K562 (cell line): Measurements from ENCODE around the gene ARHGEF10L. TPM values are rescaled to one million over a fixed set of nuclear protein-coding genes. Genes with fewer than 3 reads are reported as not detected.

Experiments used
- ATAC-seq: fragments of 200-7000 bp; cut with Tn5 transposase; 3 replicates; pipeline ENCODE4 v1.9.1; 2020; ENCODE audit warnings: moderate library complexity
- BruUV-seq: library from RNA; stranded (reverse); fragments of 400-500 nt; replicated peaks from 2 replicates; lab custom pipeline; 2021; lab: Mats Ljungman, UMichigan
- CTCF ChIA-PET: fragments of 300-600 bp; formaldehyde crosslinking; extraction: SDS; loops from one replicate; lab custom pipeline; 2021; ENCODE audit warnings: low intra/inter-chr PET ratio; lab: Yijun Ruan, JAX
- POLR2A ChIA-PET: fragments of 300-600, 350-650 bp; sonication (Branson Sonifier 250); formaldehyde crosslinking; extraction: SDS; loops from one replicate; lab custom pipeline; 2021; ENCODE audit warnings: antibody characterized with exemption, inconsistent platforms; lab: Yijun Ruan, JAX
- DNase-seq, 4 experiments: peaks; one replicate each; pipeline versions ENCODE4 v3.0.0 to v3.0.0-alpha.2; 2011 to 2018; ENCODE audit warnings: low spot score in 3 of 4, mixed read lengths in 3 of 4; ENCODE audit errors: extremely low read depth in 1 of 4
- FAIRE-seq: peaks from 2 replicates; lab custom pipeline; 2011; peaks lifted over from hg19 to GRCh38; lab: Jason Lieb, UNC
- H2AFZ ChIP-seq: 2 replicates; pipeline ENCODE4 v1.6.0; 2011; ENCODE audit warnings: low read depth, low read length, control low read depth, inconsistent platforms
- H3K27ac ChIP-seq: fragments of 200-600 bp; 3 replicates; pipeline ENCODE4 v1.8.0; 2011; ENCODE audit warnings: low read depth, mild to moderate bottlenecking, control low read depth, inconsistent platforms, low read length, moderate library complexity, mixed read lengths; ENCODE audit errors: extremely low read depth
- H3K27me3 ChIP-seq, 2 experiments: fragments of 300-600 bp in 1 of 2; 2 replicates in 1 of 2; 3 replicates in 1 of 2; pipeline versions ENCODE4 v1.6.0 to v1.8.0; 2011; ENCODE audit warnings: inconsistent platforms in 2 of 2, low read length in 2 of 2, mild to moderate bottlenecking in 1 of 2, mixed read lengths in 1 of 2, moderate library complexity in 1 of 2; ENCODE audit not compliant: control insufficient read depth in 2 of 2, insufficient read depth in 2 of 2
- H3K36me3 ChIP-seq: fragments of 300-600 bp; 3 replicates; pipeline ENCODE4 v1.8.0; 2011; ENCODE audit warnings: mild to moderate bottlenecking, low read length, inconsistent platforms; ENCODE audit not compliant: control insufficient read depth, insufficient read depth
- H3K4me1 ChIP-seq, 2 experiments: fragments of 200-600 bp in 1 of 2; replicated peaks in 1 of 2; 2 replicates in 1 of 2; 3 replicates in 1 of 2; pipeline versions ENCODE4 v1.5.1 to v1.8.0; 2011; ENCODE audit warnings: inconsistent platforms in 2 of 2, low read length in 2 of 2, mild to moderate bottlenecking in 1 of 2, mixed read lengths in 1 of 2, moderate library complexity in 1 of 2; ENCODE audit not compliant: control insufficient read depth in 2 of 2, insufficient read depth in 2 of 2
- H3K4me2 ChIP-seq: 2 replicates; pipeline ENCODE4 v1.6.1; 2011; ENCODE audit warnings: low read length, control low read depth, inconsistent platforms, mixed read lengths; ENCODE audit not compliant: insufficient read depth
- H3K4me3 ChIP-seq: fragments of 200-600 bp; sonication (generic), shearing (Covaris generic); 2 replicates; pipeline ENCODE4 v1.5.1; 2016; ENCODE audit warnings: control low read depth, inconsistent platforms
- H3K79me2 ChIP-seq: fragments of 200-600 bp; 3 replicates; pipeline ENCODE4 v1.8.0; 2011; ENCODE audit warnings: low read length, inconsistent platforms; ENCODE audit not compliant: control insufficient read depth, insufficient read depth
- H3K9ac ChIP-seq, 2 experiments: 2 replicates each; pipeline versions ENCODE4 v1.6.0 to v1.6.1; 2011; ENCODE audit warnings: low read depth in 2 of 2, low read length in 2 of 2, control low read depth in 1 of 2, inconsistent platforms in 1 of 2, mild to moderate bottlenecking in 1 of 2, mixed read lengths in 1 of 2; ENCODE audit not compliant: insufficient read depth in 1 of 2
- H3K9me1 ChIP-seq: one replicate; pipeline ENCODE4 v1.6.0; 2011; ENCODE audit warnings: inconsistent platforms, mild to moderate bottlenecking, low read length, moderate library complexity; ENCODE audit not compliant: control insufficient read depth, insufficient read depth
- H3K9me3 ChIP-seq: replicated peaks from 2 replicates; pipeline ENCODE4 v1.5.1; 2011; ENCODE audit warnings: low read depth, low read length, inconsistent platforms; ENCODE audit not compliant: control insufficient read depth, insufficient read depth
- H4K20me1 ChIP-seq: replicated peaks from 2 replicates; pipeline ENCODE4 v1.6.1; 2011; ENCODE audit warnings: low read length, inconsistent platforms, mixed read lengths; ENCODE audit not compliant: control insufficient read depth, insufficient read depth
- DACH1 ChIP-seq: fragments of 450-650 bp; IDR thresholded peaks from 2 replicates; pipeline ENCODE4 v1.6.1; 2018; ENCODE audit not compliant: partially characterized antibody
- KAT7 ChIP-seq: sonication (generic); formaldehyde crosslinking; IDR thresholded peaks from 2 replicates; pipeline ENCODE4 v1.8.0; 2022; ENCODE audit warnings: missing genetic modification reagents, mild to moderate bottlenecking, borderline replicate concordance
- POLR2B ChIP-seq: fragments of 450-650 bp; IDR thresholded peaks from 2 replicates; pipeline ENCODE4 v1.6.1; 2018; ENCODE audit warnings: low read depth; ENCODE audit not compliant: partially characterized antibody
- RBM34 ChIP-seq: fragments of 200-400 bp; formaldehyde crosslinking; IDR thresholded peaks from 2 replicates; pipeline ENCODE4 v1.6.1; 2018; ENCODE audit warnings: low read length, borderline replicate concordance; ENCODE audit not compliant: insufficient read depth
- ZC3H4 ChIP-seq: sonication (generic); formaldehyde crosslinking; IDR thresholded peaks from 2 replicates; pipeline ENCODE4 v1.9.0; 2021; ENCODE audit warnings: missing genetic modification reagents, borderline replicate concordance
- ZFP30 ChIP-seq: fragments of 250-450 bp; sonication (Bioruptor Pico); IDR thresholded peaks from 2 replicates; pipeline ENCODE4 v1.8.0; 2022; ENCODE audit warnings: moderate library complexity, mild to moderate bottlenecking, inconsistent platforms, borderline replicate concordance
- ZNF174 ChIP-seq: fragments of 250-450 bp; sonication (Bioruptor Pico); IDR thresholded peaks from 2 replicates; pipeline ENCODE4 v1.4.0; 2020; ENCODE audit warnings: mild to moderate bottlenecking
- ZNF589 ChIP-seq: fragments of 200-800 bp; sonication (Bioruptor generic); IDR thresholded peaks from 2 replicates; pipeline ENCODE4 v1.6.1; 2016; ENCODE audit warnings: low read depth, missing genetic modification characterization, missing compliant biosample characterization
- ZNF668 ChIP-seq: fragments of 250-450 bp; sonication (Bioruptor Pico); IDR thresholded peaks from 2 replicates; pipeline ENCODE4 v1.8.0; 2022; ENCODE audit warnings: mild to moderate bottlenecking, inconsistent platforms
- ZNF699 ChIP-seq: fragments of 250-450 bp; sonication (Bioruptor Pico); IDR thresholded peaks from 2 replicates; pipeline ENCODE4 v1.8.0; 2021; ENCODE audit warnings: mild to moderate bottlenecking, moderate library complexity; ENCODE audit not compliant: insufficient replicate concordance
- WGBS: fragments of 100-300 bp; shearing (Covaris generic); methylation state at CpG from one replicate; pipeline ENCODE4 v1.1.6; 2016; ENCODE audit warnings: low coverage, mixed read lengths; ENCODE audit not compliant: insufficient coverage; ENCODE audit errors: missing lambda C conversion rate; 5-methylcytosine and 5-hydroxymethylcytosine counted together
- in situ Hi-C: fragments of 300-500 bp; cut with MboI; formaldehyde crosslinking; loops from 4 replicates; pipeline ENCODE4 v1.15.0; 2018; ENCODE audit warnings: inconsistent platforms, mixed read lengths
- intact Hi-C: fragments of 100-400 bp; cut with micrococcal nuclease; formaldehyde crosslinking; loops from 2 replicates; pipeline ENCODE4 v1.14.2; 2022
- polyA plus RNA-seq, 8 experiments: library from polyadenylated mRNA; depleted of rRNA in 4 of 8; stranded (reverse) in 5 of 8; unstranded in 3 of 8; fragments of >200 nt; fragmentation: Nextera tagmentation in 2 of 8; fragmentation: Illumina TruSeq in 1 of 8; extraction: Ambion mirVana in 2 of 8; extraction: Trizol in 1 of 8; gene quantifications; 2 replicates each; pipeline versions ENCODE4 v1.2.1 to v1.2.3, GENCODE V29; 2011 to 2014; ENCODE audit warnings: inconsistent platforms in 1 of 8, missing spikeins in 1 of 8
- total RNA-seq, 7 experiments: library from RNA; depleted of rRNA in 6 of 7; stranded (reverse); fragments of >200 nt in 6 of 7; fragmentation: Illumina TruSeq in 2 of 7; extraction: Trizol in 2 of 7; gene quantifications; 2 replicates each; pipeline versions ENCODE4 v1.2.1 to v1.2.3, GENCODE V29; 2011 to 2021; ENCODE audit warnings: low replicate concordance in 1 of 7
- TF ChIP-seq, protein P1 (sequence below): fragments of 450-650 bp; IDR thresholded peaks from 2 replicates; pipeline ENCODE4 v1.6.1; 2017; ENCODE audit warnings: mild to moderate bottlenecking, moderate library complexity
- TF ChIP-seq, protein P2 (sequence below), 2 experiments: fragments of 450-650 bp; IDR thresholded peaks; 2 replicates each; pipeline ENCODE4 v1.6.1; 2018; ENCODE audit warnings: mild to moderate bottlenecking in 2 of 2, low read depth in 1 of 2; ENCODE audit not compliant: partially characterized antibody in 2 of 2

Gene ARHGEF10L
- total and polyA plus RNA-seq, 9 of the 15 experiments (the other 6 are each of a cell fraction or from before 2014, with no cell fraction given), result 0.09 to 0.13 TPM; not detected in 7

GRCh38 chr1:17539118-17539476, 401 bp upstream of the ARHGEF10L start:
- in situ Hi-C loops, result no loop called here
- Histone ChIP-seq H3K79me2 (no peaks in the 10 kb centered on the region), H2AFZ (no peak overlapping the region), H4K20me1 (no peaks in the 10 kb centered on the region; the same call in 1 of the 2 replicates), H3K36me3 (no peaks in the 10 kb centered on the region), H3K27ac (no peak overlapping the region), H3K4me3 (no peak overlapping the region), H3K27me3 (peaks cover 33 to 60% of the 10 kb centered on the region in 2 experiments), H3K9ac (no peak overlapping the region), H3K4me2 (no peak overlapping the region), H3K4me1 (peaks cover 0 to 13% of the 10 kb centered on the region in 2 experiments; a peak in 1 of 5 replicates), H3K9me3 (no peaks in the 10 kb centered on the region), H3K9me1 (no peaks in the 10 kb centered on the region)
- CTCF ChIA-PET, result no interaction called here
- 11% methylated on average over 13 of the region's 20 CpGs for WGBS
- no peak for FAIRE-seq
- BruUV-seq, result no TSS peak
- intact Hi-C loops, result no loop called here
- ATAC-seq, result no peak
- POLR2A ChIA-PET, result no interaction called here
- DNase-seq, result no peak
- TF ChIP-seq, protein P1, sequence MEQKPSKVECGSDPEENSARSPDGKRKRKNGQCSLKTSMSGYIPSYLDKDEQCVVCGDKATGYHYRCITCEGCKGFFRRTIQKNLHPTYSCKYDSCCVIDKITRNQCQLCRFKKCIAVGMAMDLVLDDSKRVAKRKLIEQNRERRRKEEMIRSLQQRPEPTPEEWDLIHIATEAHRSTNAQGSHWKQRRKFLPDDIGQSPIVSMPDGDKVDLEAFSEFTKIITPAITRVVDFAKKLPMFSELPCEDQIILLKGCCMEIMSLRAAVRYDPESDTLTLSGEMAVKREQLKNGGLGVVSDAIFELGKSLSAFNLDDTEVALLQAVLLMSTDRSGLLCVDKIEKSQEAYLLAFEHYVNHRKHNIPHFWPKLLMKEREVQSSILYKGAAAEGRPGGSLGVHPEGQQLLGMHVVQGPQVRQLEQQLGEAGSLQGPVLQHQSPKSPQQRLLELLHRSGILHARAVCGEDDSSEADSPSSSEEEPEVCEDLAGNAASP, result no peak
- TF ChIP-seq ZNF699 (no peak), ZC3H4 (CRISPR knock-in tag) (no peak), DACH1 (no peak), ZFP30 (CRISPR knock-in tag) (no peak), RBM34 (no peak), KAT7 (no peak), ZNF668 (CRISPR knock-in tag) (no peak), ZNF589 (no peak), POLR2B (no peak), ZNF174 (no peak)
- TF ChIP-seq, protein P2, sequence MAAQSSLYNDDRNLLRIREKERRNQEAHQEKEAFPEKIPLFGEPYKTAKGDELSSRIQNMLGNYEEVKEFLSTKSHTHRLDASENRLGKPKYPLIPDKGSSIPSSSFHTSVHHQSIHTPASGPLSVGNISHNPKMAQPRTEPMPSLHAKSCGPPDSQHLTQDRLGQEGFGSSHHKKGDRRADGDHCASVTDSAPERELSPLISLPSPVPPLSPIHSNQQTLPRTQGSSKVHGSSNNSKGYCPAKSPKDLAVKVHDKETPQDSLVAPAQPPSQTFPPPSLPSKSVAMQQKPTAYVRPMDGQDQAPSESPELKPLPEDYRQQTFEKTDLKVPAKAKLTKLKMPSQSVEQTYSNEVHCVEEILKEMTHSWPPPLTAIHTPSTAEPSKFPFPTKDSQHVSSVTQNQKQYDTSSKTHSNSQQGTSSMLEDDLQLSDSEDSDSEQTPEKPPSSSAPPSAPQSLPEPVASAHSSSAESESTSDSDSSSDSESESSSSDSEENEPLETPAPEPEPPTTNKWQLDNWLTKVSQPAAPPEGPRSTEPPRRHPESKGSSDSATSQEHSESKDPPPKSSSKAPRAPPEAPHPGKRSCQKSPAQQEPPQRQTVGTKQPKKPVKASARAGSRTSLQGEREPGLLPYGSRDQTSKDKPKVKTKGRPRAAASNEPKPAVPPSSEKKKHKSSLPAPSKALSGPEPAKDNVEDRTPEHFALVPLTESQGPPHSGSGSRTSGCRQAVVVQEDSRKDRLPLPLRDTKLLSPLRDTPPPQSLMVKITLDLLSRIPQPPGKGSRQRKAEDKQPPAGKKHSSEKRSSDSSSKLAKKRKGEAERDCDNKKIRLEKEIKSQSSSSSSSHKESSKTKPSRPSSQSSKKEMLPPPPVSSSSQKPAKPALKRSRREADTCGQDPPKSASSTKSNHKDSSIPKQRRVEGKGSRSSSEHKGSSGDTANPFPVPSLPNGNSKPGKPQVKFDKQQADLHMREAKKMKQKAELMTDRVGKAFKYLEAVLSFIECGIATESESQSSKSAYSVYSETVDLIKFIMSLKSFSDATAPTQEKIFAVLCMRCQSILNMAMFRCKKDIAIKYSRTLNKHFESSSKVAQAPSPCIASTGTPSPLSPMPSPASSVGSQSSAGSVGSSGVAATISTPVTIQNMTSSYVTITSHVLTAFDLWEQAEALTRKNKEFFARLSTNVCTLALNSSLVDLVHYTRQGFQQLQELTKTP (IDR thresholded peaks at IDR 0.05; ENCODE audit: low read depth in 1 of 2, partially characterized antibody in 2 of 2), result no peak
